H9 (cell line): Measurements from ENCODE around the gene CR1. TPM values are rescaled to one million over a fixed set of nuclear protein-coding genes. Genes with fewer than 3 reads are reported as not detected.

ENCODE experiments used
- DNase-seq: peaks from one replicate; pipeline ENCODE4 v3.0.0-alpha.2; 2017
- H2AFZ ChIP-seq: one replicate; pipeline ENCODE4 v1.6.1; 2013; ENCODE audit warnings: mild to moderate bottlenecking, low read length, control low read depth, moderate library complexity
- H2AK5ac ChIP-seq: 2 replicates; pipeline ENCODE4 v1.6.1; 2013; ENCODE audit warnings: low read length, control low read depth, mixed read lengths; ENCODE audit not compliant: insufficient read length
- H2BK120ac ChIP-seq: one replicate; pipeline ENCODE4 v1.6.1; 2013; ENCODE audit warnings: low read depth, mild to moderate bottlenecking, low read length, control low read depth, inconsistent platforms; ENCODE audit not compliant: poor library complexity, severe bottlenecking
- H2BK12ac ChIP-seq: 2 replicates; pipeline ENCODE4 v1.6.1; 2013; ENCODE audit warnings: low read length, control low read depth, mixed read lengths, low read depth; ENCODE audit not compliant: insufficient read length
- H2BK15ac ChIP-seq: 2 replicates; pipeline ENCODE4 v1.6.1; 2013; ENCODE audit warnings: low read depth, low read length, control low read depth
- H2BK20ac ChIP-seq: one replicate; pipeline ENCODE4 v1.6.1; 2013; ENCODE audit warnings: low read depth, mild to moderate bottlenecking, low read length, control low read depth, inconsistent platforms; ENCODE audit not compliant: poor library complexity, severe bottlenecking
- H2BK5ac ChIP-seq: 2 replicates; pipeline ENCODE4 v1.6.1; 2013; ENCODE audit warnings: low read length, control low read depth, mixed read lengths; ENCODE audit not compliant: insufficient read length
- H3K14ac ChIP-seq: 2 replicates; pipeline ENCODE4 v1.6.1; 2013; ENCODE audit warnings: low read length, control low read depth; ENCODE audit not compliant: insufficient read depth
- H3K18ac ChIP-seq: 2 replicates; pipeline ENCODE4 v1.6.1; 2013; ENCODE audit warnings: low read depth, mild to moderate bottlenecking, mixed read lengths, low read length, control low read depth; ENCODE audit not compliant: insufficient read length
- H3K23ac ChIP-seq: 2 replicates; pipeline ENCODE4 v1.6.1; 2013; ENCODE audit warnings: low read length, control low read depth, mixed read lengths, low read depth; ENCODE audit not compliant: insufficient read length
- H3K23me2 ChIP-seq: 2 replicates; pipeline ENCODE4 v1.6.1; 2013; ENCODE audit warnings: low read depth, mild to moderate bottlenecking, mixed read lengths, low read length, control low read depth; ENCODE audit not compliant: insufficient read length, poor library complexity, severe bottlenecking
- H3K27ac ChIP-seq: 2 replicates; pipeline ENCODE4 v1.5.1; 2013; ENCODE audit warnings: low read length, control low read depth, mixed read lengths, low read depth; ENCODE audit not compliant: insufficient read length
- H3K27me3 ChIP-seq: 2 replicates; pipeline ENCODE4 v1.6.1; 2013; ENCODE audit warnings: low read length, control low read depth, inconsistent platforms; ENCODE audit not compliant: insufficient read depth
- H3K4ac ChIP-seq: 2 replicates; pipeline ENCODE4 v1.6.1; 2013; ENCODE audit warnings: low read depth, mild to moderate bottlenecking, control low read depth, inconsistent platforms, low read length, moderate library complexity
- H3K4me1 ChIP-seq: 2 replicates; pipeline ENCODE4 v1.6.1; 2013; ENCODE audit warnings: low read length, control low read depth, inconsistent platforms; ENCODE audit not compliant: insufficient read depth
- H3K4me2 ChIP-seq: 2 replicates; pipeline ENCODE4 v1.6.1; 2013; ENCODE audit warnings: low read length, control low read depth, mixed read lengths; ENCODE audit not compliant: insufficient read length, insufficient read depth
- H3K56ac ChIP-seq: 2 replicates; pipeline ENCODE4 v1.6.1; 2013; ENCODE audit warnings: low read depth, mild to moderate bottlenecking, mixed read lengths, low read length, control low read depth; ENCODE audit not compliant: insufficient read length
- H3K79me1 ChIP-seq: 2 replicates; pipeline ENCODE4 v1.6.1; 2013; ENCODE audit warnings: low read depth, mild to moderate bottlenecking, moderate library complexity, low read length, control low read depth, inconsistent platforms; ENCODE audit not compliant: insufficient read depth, poor library complexity, severe bottlenecking
- H3K79me2 ChIP-seq: 2 replicates; pipeline ENCODE4 v1.6.1; 2013; ENCODE audit warnings: low read length, control low read depth, inconsistent platforms; ENCODE audit not compliant: insufficient read depth
- H3K9ac ChIP-seq: 2 replicates; pipeline ENCODE4 v1.6.1; 2013; ENCODE audit warnings: low read length, control low read depth, mixed read lengths; ENCODE audit not compliant: insufficient read length; ENCODE audit errors: extremely low read depth
- H3K9me3 ChIP-seq: one replicate; pipeline ENCODE4 v1.6.1; 2013; ENCODE audit warnings: low read depth, low read length, inconsistent platforms; ENCODE audit not compliant: control insufficient read depth
- H3T11ph ChIP-seq: one replicate; pipeline ENCODE4 v1.6.1; 2013; ENCODE audit warnings: mild to moderate bottlenecking, low read length, control low read depth, inconsistent platforms
- H4K20me1 ChIP-seq: one replicate; pipeline ENCODE4 v1.6.1; 2013; ENCODE audit not compliant: control insufficient read depth, insufficient read length, insufficient read depth
- H4K5ac ChIP-seq: 2 replicates; pipeline ENCODE4 v1.6.1; 2013; ENCODE audit warnings: low read depth, mild to moderate bottlenecking, mixed read lengths, low read length, control low read depth; ENCODE audit not compliant: insufficient read length
- H4K8ac ChIP-seq: replicated peaks from 2 replicates; pipeline ENCODE4 v1.6.1; 2013; ENCODE audit warnings: low read length, control low read depth, mixed read lengths, low read depth; ENCODE audit not compliant: insufficient read length
- H4K91ac ChIP-seq: 2 replicates; pipeline ENCODE4 v1.6.1; 2013; ENCODE audit warnings: low read depth, mild to moderate bottlenecking, moderate library complexity, mixed read lengths, low read length, control low read depth; ENCODE audit not compliant: insufficient read length
- H3K27ac Mint-ChIP-seq, 3 experiments: 2 replicates in 2 of 3; 3 replicates in 1 of 3; pipeline ENCODE4 v1.8.0; 2020 to 2021; ENCODE audit warnings: mixed read lengths in 3 of 3, mild to moderate bottlenecking in 1 of 3, moderate library complexity in 1 of 3
- H3K27me3 Mint-ChIP-seq: 2 replicates; pipeline ENCODE4 v1.8.0; 2021; ENCODE audit warnings: low read depth, mild to moderate bottlenecking, moderate library complexity, mixed read lengths
- H3K36me3 Mint-ChIP-seq, 3 experiments: 2 replicates in 2 of 3; 3 replicates in 1 of 3; pipeline ENCODE4 v1.8.0; 2020 to 2021; ENCODE audit warnings: low read depth in 3 of 3, mixed read lengths in 3 of 3; ENCODE audit not compliant: insufficient read depth in 1 of 3
- H3K4me1 Mint-ChIP-seq, 2 experiments: 2 replicates each; pipeline ENCODE4 v1.8.0; 2020; ENCODE audit warnings: mixed read lengths in 2 of 2
- H3K4me3 Mint-ChIP-seq, 2 experiments: 2 replicates in 1 of 2; 3 replicates in 1 of 2; pipeline ENCODE4 v1.8.0; 2020 to 2021; ENCODE audit warnings: mild to moderate bottlenecking in 2 of 2, mixed read lengths in 2 of 2, moderate library complexity in 1 of 2
- H3K9me3 Mint-ChIP-seq, 2 experiments: 2 replicates in 1 of 2; 3 replicates in 1 of 2; pipeline ENCODE4 v1.8.0; 2020; ENCODE audit warnings: mild to moderate bottlenecking in 2 of 2, mixed read lengths in 2 of 2, moderate library complexity in 1 of 2
- WGBS: extraction: QIAGEN DNeasy Blood & Tissue Kit; methylation state at CpG from one replicate; pipeline ENCODE4 v1.1.7; 2013; ENCODE audit warnings: missing lambda C conversion rate, low lambda C conversion rate, mixed read lengths; ENCODE audit not compliant: insufficient read length; ENCODE audit errors: extremely low coverage; 5-methylcytosine and 5-hydroxymethylcytosine counted together
- total RNA-seq: library from RNA; stranded (reverse); gene quantifications from 2 replicates; pipeline ENCODE4 v1.2.1, GENCODE V29; 2021
- TF ChIP-seq, protein P1 (sequence below): fragments of 200-600 bp; sonication (generic); conservative IDR thresholded peaks from 3 replicates; pipeline ENCODE4 v1.8.0; 2021; ENCODE audit warnings: antibody characterized with exemption, mild to moderate bottlenecking

CR1 gene
- total RNA-seq, 1 experiment from 2014 or later = 0.04 TPM

- H3K27ac Mint-ChIP-seq = no peak overlapping the region
- no CpG with 5 or more reads among the region's 4 CpGs for WGBS
- H2AK5ac ChIP-seq = no peak overlapping the region
- H3K14ac ChIP-seq = no peak overlapping the region
- no peaks in the 10 kb centered on the region; a peak in 1 of 5 replicates for H3K9me3 Mint-ChIP-seq
- H3K27ac ChIP-seq = no peak overlapping the region
- no peak overlapping the region for H2BK12ac ChIP-seq
- H3K36me3 Mint-ChIP-seq = peaks cover 0 to 4% (median 0%) of the 10 kb centered on the region in 3 experiments; a peak in 1 of 7 replicates
- no peak overlapping the region for H3K23ac ChIP-seq
- H4K5ac ChIP-seq = no peak overlapping the region
- H3K18ac ChIP-seq = no peak overlapping the region
- H3K4me2 ChIP-seq = no peak overlapping the region
- no peak overlapping the region for H2BK5ac ChIP-seq
- no peaks in the 10 kb centered on the region for H3K79me1 ChIP-seq
- no peak overlapping the region for H3T11ph ChIP-seq
- no peak overlapping the region for H2AFZ ChIP-seq
- TF ChIP-seq, protein P1, sequence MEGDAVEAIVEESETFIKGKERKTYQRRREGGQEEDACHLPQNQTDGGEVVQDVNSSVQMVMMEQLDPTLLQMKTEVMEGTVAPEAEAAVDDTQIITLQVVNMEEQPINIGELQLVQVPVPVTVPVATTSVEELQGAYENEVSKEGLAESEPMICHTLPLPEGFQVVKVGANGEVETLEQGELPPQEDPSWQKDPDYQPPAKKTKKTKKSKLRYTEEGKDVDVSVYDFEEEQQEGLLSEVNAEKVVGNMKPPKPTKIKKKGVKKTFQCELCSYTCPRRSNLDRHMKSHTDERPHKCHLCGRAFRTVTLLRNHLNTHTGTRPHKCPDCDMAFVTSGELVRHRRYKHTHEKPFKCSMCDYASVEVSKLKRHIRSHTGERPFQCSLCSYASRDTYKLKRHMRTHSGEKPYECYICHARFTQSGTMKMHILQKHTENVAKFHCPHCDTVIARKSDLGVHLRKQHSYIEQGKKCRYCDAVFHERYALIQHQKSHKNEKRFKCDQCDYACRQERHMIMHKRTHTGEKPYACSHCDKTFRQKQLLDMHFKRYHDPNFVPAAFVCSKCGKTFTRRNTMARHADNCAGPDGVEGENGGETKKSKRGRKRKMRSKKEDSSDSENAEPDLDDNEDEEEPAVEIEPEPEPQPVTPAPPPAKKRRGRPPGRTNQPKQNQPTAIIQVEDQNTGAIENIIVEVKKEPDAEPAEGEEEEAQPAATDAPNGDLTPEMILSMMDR = no peak
- no peaks in the 10 kb centered on the region for H3K23me2 ChIP-seq
- H3K9ac ChIP-seq = no peak overlapping the region
- H4K20me1 ChIP-seq = no peaks in the 10 kb centered on the region
- no peaks in the 10 kb centered on the region for H3K79me2 ChIP-seq
- H3K27me3 ChIP-seq = no peaks in the 10 kb centered on the region
- no peaks in the 10 kb centered on the region; the same call in 1 of the 2 replicates for H3K27me3 Mint-ChIP-seq
- no peak overlapping the region for H3K4ac ChIP-seq
- H3K4me1 Mint-ChIP-seq = no peaks in the 10 kb centered on the region
- no peaks in the 10 kb centered on the region for H3K9me3 ChIP-seq
- no peak overlapping the region for H2BK20ac ChIP-seq
- H4K8ac ChIP-seq = no peak overlapping the region
- no peak overlapping the region for H4K91ac ChIP-seq
- H3K4me3 Mint-ChIP-seq = no peak overlapping the region
- no peak overlapping the region for H2BK120ac ChIP-seq
- H2BK15ac ChIP-seq = no peak overlapping the region
- H3K56ac ChIP-seq = no peak overlapping the region
- no peaks in the 10 kb centered on the region; the same call in 1 of the 2 replicates for H3K4me1 ChIP-seq
- no peak for DNase-seq
Measured at GRCh38 chr1:207518608-207519236, 22.8 kb downstream of the CR1 start.
